Stimulated activated CD8-positive, alpha-beta memory T cell treated with anti-CD3 and anti-CD28 coated beads, Interleukin-15, amount 100 ng/mL, for 24 hours (primary cell): ENCODE measurements around the gene FGFBP2.
"Not testable (repeated sequence)": the region's sequence is repeated elsewhere in the genome, so short reads cannot be mapped to it uniquely, and the experiment has no call there.

Experiments
- DNase-seq: peaks from one replicate; pipeline ENCODE4 v3.0.0-alpha.2; 2020; ENCODE audit warnings: low read depth

The FGFBP2 gene

GRCh38 chr4:15930314-15930713 lies 32.7 kb downstream of the FGFBP2 start:
- DNase-seq = no peak

DNA sequence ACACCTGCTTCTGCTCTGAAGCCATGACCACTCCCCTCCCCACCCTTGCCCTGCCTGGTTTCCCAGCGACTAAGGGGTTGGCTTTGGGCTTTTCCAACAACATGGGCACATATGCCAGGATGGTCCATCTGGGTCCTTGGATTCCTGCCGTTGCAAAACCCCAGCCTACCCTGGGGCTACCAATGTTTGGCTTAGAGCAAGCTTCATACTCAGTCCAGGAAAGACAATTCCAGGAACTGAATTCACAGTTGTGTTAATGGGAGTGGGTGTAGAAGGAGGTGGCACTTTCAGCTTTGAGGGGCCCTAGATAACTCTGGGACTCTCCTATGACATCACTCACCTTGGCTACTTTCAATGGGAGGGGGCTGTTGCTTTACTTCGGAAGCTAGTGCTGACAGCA lies 33.4 kb downstream of the FGFBP2 start:
- no peak for DNase-seq

GRCh38 chr4:15928883-15929282 lies 34.1 kb downstream of the FGFBP2 start:
- no peak for DNase-seq

DNA sequence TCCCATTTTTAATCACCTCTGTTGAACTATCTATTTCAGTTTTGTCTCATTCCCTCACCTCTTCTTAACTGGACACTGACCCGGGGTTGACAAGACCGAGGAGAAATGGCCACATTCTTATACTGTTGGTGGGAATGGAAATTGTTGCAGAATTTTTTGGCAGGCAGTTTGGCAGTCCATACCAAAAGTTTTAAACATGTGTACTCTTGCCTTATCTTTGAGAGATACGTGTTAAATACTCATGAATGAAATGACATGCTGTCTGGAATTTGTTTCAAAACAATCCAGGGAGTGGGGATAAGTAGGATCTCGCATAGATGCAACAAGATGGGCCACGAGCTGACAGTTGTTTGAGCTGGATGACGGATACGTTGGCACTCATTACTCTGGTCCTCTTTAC lies 36.5 kb downstream of the FGFBP2 start:
- no peak for DNase-seq

GRCh38 chr4:15925830-15926229 lies 37.1 kb downstream of the FGFBP2 start:
- DNase-seq = no peak

- no peak for DNase-seq
Measured at GRCh38 chr4:15921592-15921932, 41.4 kb downstream of the FGFBP2 start.

DNA sequence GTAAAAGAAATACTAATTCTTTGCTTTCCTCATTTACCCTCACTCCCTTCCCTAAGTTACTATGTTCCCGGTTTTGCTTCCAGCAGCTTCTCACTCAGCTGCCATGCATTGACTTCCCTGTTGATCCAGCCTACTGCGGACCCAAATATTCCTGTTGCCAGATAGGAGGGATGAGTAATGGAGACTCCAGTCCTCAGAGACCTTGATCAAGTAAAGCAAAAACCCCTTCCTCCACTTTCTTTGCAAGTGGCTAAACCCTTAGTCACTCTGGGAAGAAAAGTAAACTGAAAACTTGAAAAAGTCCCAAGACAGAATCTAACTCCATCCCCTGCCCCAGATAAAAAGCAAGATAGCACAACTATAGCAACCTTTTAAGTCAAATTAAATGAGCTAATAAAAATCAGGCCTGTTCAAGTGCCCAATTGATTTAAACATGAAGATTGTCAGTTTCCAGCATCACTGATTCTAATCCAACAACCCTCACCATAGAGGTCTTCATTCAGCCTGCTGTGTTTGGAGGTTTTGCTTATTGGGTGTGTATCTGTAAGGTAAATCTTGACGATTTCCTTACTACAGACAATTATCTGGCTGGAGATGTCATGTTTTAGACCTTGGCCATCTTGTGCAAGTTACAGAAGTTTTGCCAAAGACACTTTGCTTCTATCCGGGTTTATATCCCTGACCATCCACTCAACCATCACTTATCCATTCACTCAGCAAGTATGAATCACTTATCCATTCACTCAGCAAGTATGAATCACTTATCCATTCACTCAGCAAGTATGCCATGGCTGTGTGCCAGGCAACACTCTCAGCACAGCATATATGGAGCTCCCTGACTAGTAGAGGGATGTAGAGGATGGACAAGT lies 42.0 kb downstream of the FGFBP2 start:
- no peak for DNase-seq

DNA sequence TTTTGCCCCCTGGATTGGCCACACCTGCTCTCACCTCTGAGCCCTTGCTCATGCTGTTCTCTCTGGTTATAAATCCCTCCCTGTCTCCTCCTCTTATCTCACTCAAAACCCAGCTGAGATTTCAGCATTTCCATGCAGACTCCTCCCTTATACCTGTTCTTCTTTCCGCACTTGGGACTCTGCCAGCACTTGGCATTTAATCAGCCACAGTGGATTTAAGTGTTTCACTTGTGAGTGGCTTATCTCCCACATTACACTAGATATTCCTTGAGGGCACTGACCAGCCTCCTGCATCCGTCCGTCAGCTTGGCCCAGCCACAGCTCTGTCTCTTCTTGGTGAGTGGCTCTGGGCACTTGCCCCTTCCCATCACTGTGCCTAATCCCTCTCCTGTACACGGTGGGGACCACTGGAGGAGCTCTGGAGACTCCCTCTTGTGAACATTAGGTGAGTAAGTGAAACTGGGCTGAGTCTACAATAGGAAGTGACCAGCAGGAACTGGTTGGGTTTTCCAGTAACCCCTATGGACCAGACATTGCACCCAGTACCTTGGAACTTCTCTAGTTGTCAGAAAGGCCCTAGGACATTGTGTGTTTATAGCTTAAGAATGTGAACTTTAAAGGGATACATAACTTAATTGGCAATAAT lies 44.4 kb downstream of the FGFBP2 start:
- DNase-seq = no peak

GRCh38 chr4:15917297-15917696 lies 45.7 kb downstream of the FGFBP2 start:
- DNase-seq = no peak

DNA sequence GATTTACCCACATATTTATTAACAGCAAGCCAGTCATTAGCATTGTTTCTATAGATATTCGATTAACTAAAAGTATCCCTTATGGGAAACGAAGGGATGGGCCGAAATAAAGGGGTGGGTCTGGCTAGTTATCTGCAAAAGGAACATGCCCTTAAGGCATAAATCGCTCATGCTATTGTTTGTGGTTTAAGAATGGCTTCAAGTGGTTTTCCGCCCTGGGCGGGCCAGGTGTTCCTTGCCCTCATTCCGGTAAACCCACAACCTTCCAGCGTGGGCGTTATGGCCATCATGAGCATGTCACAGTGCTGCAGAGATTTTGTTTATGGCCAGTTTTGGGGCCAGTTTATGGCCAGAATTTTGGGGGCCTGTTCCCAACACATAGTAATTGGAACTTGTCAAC lies 46.6 kb downstream of the FGFBP2 start:
- DNase-seq = not testable (repeated sequence)

- DNase-seq = no peak
Measured at GRCh38 chr4:15914736-15915135, 48.2 kb downstream of the FGFBP2 start.

DNA sequence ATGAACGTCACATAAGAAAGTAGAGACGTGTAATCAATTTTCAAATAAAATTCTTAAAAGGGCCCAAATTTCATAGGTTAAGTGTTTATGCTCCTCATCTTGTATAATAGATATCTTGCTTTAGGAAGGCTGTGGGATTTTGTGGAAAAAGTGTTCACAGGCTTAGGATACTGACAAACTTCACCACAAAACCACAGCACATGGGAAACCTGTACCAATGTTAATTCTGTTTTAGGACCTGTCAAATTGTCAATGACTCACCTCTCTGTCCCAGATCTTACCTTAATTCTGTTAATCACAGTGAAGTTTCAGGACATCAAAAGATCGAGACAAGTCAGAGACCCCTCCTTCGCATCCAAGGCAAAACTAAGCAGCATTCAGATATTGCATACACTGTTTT lies 48.7 kb downstream of the FGFBP2 start:
- no peak for DNase-seq

- no peak for DNase-seq
Measured at GRCh38 chr4:15913631-15913970, 49.4 kb downstream of the FGFBP2 start.

- no peak for DNase-seq
Measured at GRCh38 chr4:15912961-15913630, 49.9 kb downstream of the FGFBP2 start.

- no peak for DNase-seq
Measured at GRCh38 chr4:15912236-15912635, 50.7 kb downstream of the FGFBP2 start.
